K562 (cell line): ENCODE data around the gene ARHGAP4. TPM values are rescaled to one million over a fixed set of nuclear protein-coding genes. Genes with fewer than 3 reads are reported as not detected.
A peak's percentile ranks its signal among the peaks of the same experiment; 100 is the strongest.

Experiments
- ATF7 ChIP-seq: fragments of 450-650 bp; IDR thresholded peaks from 2 replicates; pipeline ENCODE4 v1.7.1; 2014; ENCODE audit warnings: mild to moderate bottlenecking, moderate library complexity
- BCL6 ChIP-seq: fragments of 250-450 bp; sonication (Bioruptor Pico); IDR thresholded peaks from 2 replicates; pipeline ENCODE4 v1.4.0; 2020
- CBFA2T3 ChIP-seq: fragments of 450-650 bp; IDR thresholded peaks from 2 replicates; pipeline ENCODE4 v1.6.1; 2017
- CTBP1 ChIP-seq: fragments of 450-650 bp; IDR thresholded peaks from 2 replicates; pipeline ENCODE4 v1.6.1; 2016; ENCODE audit warnings: borderline replicate concordance
- DMBX1 ChIP-seq: fragments of 250-450 bp; sonication (Bioruptor Pico); IDR thresholded peaks from 2 replicates; pipeline ENCODE4 v1.8.0; 2022; ENCODE audit warnings: inconsistent platforms, mild to moderate bottlenecking, moderate library complexity, borderline replicate concordance
- GABPB1 ChIP-seq: sonication (generic); formaldehyde crosslinking; IDR thresholded peaks from 2 replicates; pipeline ENCODE4 v1.8.0; 2022; ENCODE audit warnings: mild to moderate bottlenecking, missing genetic modification reagents
- HSF4 ChIP-seq: fragments of 250-450 bp; sonication (Bioruptor Pico); IDR thresholded peaks from 2 replicates; pipeline ENCODE4 v2.1.2; 2022; ENCODE audit warnings: mild to moderate bottlenecking, moderate library complexity, borderline replicate concordance
- IFI16 ChIP-seq: fragments of 250-450 bp; sonication (Bioruptor Pico); IDR thresholded peaks from 2 replicates; pipeline ENCODE4 v2.1.2; 2022; ENCODE audit warnings: mild to moderate bottlenecking, inconsistent platforms
- KAT2B ChIP-seq: IDR thresholded peaks from one replicate; pipeline ENCODE4 v1.6.1; 2012; ENCODE audit warnings: low read depth, mild to moderate bottlenecking, control low read depth, inconsistent platforms, low read length, moderate library complexity
- KLF10 ChIP-seq: fragments of 250-450 bp; sonication (Bioruptor Pico); IDR thresholded peaks from 2 replicates; pipeline ENCODE4 v1.6.1; 2021; ENCODE audit warnings: matching md5 sums
- NCOA4 ChIP-seq: fragments of 450-650 bp; IDR thresholded peaks from 2 replicates; pipeline ENCODE4 v1.6.1; 2018; ENCODE audit warnings: mild to moderate bottlenecking; ENCODE audit not compliant: partially characterized antibody
- NFE2 ChIP-seq: IDR thresholded peaks from 2 replicates; pipeline ENCODE4 v1.6.1; 2014; ENCODE audit warnings: antibody characterized with exemption, low read depth
- NR1H2 ChIP-seq: sonication (generic); formaldehyde crosslinking; IDR thresholded peaks from 2 replicates; pipeline ENCODE4 v1.4.0; 2020; ENCODE audit warnings: mild to moderate bottlenecking, missing genetic modification reagents
- SREBF1 ChIP-seq: fragments of 150-350 bp; IDR thresholded peaks from 2 replicates; pipeline ENCODE4 v1.6.1; 2014; ENCODE audit warnings: antibody characterized with exemption, low read depth, low read length, borderline replicate concordance
- SREBF2 ChIP-seq: sonication (generic); formaldehyde crosslinking; IDR thresholded peaks from 2 replicates; pipeline ENCODE4 v1.4.0; 2020; ENCODE audit warnings: mild to moderate bottlenecking, missing genetic modification reagents
- TGIF2 ChIP-seq: sonication (generic); formaldehyde crosslinking; IDR thresholded peaks from 2 replicates; pipeline ENCODE4 v1.8.1; 2022; ENCODE audit warnings: mild to moderate bottlenecking, missing genetic modification reagents, moderate library complexity
- ZNF785 ChIP-seq: fragments of 250-450 bp; sonication (Bioruptor Pico); IDR thresholded peaks from 2 replicates; pipeline ENCODE4 v1.4.0; 2020; ENCODE audit warnings: mild to moderate bottlenecking
- polyA plus RNA-seq, 8 experiments: library from polyadenylated mRNA; depleted of rRNA in 4 of 8; stranded (reverse) in 5 of 8; unstranded in 3 of 8; fragments of >200 nt; fragmentation: Nextera tagmentation in 2 of 8; fragmentation: Illumina TruSeq in 1 of 8; extraction: Ambion mirVana in 2 of 8; extraction: Trizol in 1 of 8; gene quantifications; 2 replicates each; pipeline versions ENCODE4 v1.2.1 to v1.2.3, GENCODE V29; 2011 to 2014; ENCODE audit warnings: inconsistent platforms in 1 of 8, missing spikeins in 1 of 8
- total RNA-seq, 7 experiments: library from RNA; depleted of rRNA in 6 of 7; stranded (reverse); fragments of >200 nt in 6 of 7; fragmentation: Illumina TruSeq in 2 of 7; extraction: Trizol in 2 of 7; gene quantifications; 2 replicates each; pipeline versions ENCODE4 v1.2.1 to v1.2.3, GENCODE V29; 2011 to 2021; ENCODE audit warnings: low replicate concordance in 1 of 7
- TF ChIP-seq, protein P1 (sequence below): fragments of 200-800 bp; sonication (Bioruptor generic); IDR thresholded peaks from 2 replicates; pipeline ENCODE4 v1.6.1; 2017; ENCODE audit warnings: missing genetic modification characterization, missing compliant biosample characterization
- TF ChIP-seq, protein P2 (sequence below), 3 experiments: fragments of 200-800 bp in 1 of 3; fragments of 250-450 bp in 1 of 3; fragments of 450-650 bp in 1 of 3; sonication (Bioruptor Pico) in 1 of 3; sonication (Bioruptor generic) in 1 of 3; formaldehyde crosslinking in 1 of 3; IDR thresholded peaks; 2 replicates each; pipeline versions ENCODE4 v1.6.1 to v1.8.0; 2016 to 2022; ENCODE audit warnings: mild to moderate bottlenecking in 2 of 3, missing genetic modification characterization in 2 of 3, missing compliant biosample characterization in 1 of 3, moderate library complexity in 1 of 3

The ARHGAP4 gene
- total and polyA plus RNA-seq, 9 of the 15 experiments (the other 6 are each of a cell fraction or from before 2014, with no cell fraction given) = 0.30 to 81.8 (median 13.5) TPM

DNA sequence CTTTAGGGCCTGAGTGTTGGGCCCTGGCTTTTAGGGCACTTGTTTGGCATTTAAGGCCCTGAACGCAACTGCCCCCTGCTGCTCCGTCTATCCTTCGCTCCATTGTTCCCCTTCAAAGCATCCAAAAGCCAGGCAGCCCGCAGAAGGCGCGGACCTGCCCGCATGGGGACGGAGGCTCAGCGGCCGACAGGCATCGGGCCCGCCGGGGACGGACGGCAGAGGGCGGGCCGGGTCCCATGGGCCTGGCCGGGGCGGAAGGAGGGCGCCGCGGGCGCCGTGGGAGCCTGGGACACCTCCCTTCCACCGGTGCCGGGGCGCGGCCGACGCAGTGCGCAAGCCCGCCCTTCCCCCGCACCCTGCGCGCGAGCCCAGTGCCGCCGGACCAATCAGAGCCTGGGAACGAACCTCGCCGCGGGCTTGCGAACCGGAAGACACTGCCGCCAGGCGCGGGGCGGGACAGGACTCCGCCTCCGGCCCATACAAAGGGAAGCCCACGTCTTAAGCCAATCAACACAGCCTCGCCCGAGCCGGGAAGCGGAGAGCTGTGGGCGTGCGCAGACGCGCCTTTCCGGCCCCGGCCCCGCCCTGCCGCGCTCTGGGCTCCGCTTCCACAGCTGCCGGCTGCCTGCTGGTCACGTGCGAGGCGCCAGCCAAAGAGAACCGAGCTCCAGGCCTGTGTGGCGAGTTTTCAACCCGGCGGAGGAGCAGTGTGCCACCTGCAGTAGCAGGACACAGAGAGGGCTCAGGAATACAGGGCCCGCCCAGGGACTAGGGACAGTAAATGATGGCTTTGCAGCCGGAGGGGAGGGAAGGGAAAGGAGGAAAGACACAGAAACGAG is 2.1 kb upstream of the ARHGAP4 start (continued):
- TF ChIP-seq GABPB1 = peak; percentile 87; the same call in 1 of the 2 replicates
- no peak for TF ChIP-seq KLF10
- no peak for TF ChIP-seq SREBF1
- TF ChIP-seq CBFA2T3 = no peak
- TF ChIP-seq NR1H2 = no peak
- TF ChIP-seq DMBX1 (CRISPR knock-in tag) = no peak
- TF ChIP-seq SREBF2 = no peak
- no peak for TF ChIP-seq IFI16 (CRISPR knock-in tag)
- TF ChIP-seq, protein P1, sequence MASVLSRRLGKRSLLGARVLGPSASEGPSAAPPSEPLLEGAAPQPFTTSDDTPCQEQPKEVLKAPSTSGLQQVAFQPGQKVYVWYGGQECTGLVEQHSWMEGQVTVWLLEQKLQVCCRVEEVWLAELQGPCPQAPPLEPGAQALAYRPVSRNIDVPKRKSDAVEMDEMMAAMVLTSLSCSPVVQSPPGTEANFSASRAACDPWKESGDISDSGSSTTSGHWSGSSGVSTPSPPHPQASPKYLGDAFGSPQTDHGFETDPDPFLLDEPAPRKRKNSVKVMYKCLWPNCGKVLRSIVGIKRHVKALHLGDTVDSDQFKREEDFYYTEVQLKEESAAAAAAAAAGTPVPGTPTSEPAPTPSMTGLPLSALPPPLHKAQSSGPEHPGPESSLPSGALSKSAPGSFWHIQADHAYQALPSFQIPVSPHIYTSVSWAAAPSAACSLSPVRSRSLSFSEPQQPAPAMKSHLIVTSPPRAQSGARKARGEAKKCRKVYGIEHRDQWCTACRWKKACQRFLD = no peak
- no peak for TF ChIP-seq NFE2
- no peak for TF ChIP-seq TGIF2 (CRISPR knock-in tag)
- no peak for TF ChIP-seq NCOA4
- TF ChIP-seq ATF7 = peak; percentile 81
- no peak for TF ChIP-seq KAT2B
- TF ChIP-seq ZNF785 (CRISPR knock-in tag) = no peak
- peak; percentile 93 for TF ChIP-seq CTBP1
- TF ChIP-seq BCL6 (CRISPR knock-in tag) = no peak
- TF ChIP-seq, protein P2, sequence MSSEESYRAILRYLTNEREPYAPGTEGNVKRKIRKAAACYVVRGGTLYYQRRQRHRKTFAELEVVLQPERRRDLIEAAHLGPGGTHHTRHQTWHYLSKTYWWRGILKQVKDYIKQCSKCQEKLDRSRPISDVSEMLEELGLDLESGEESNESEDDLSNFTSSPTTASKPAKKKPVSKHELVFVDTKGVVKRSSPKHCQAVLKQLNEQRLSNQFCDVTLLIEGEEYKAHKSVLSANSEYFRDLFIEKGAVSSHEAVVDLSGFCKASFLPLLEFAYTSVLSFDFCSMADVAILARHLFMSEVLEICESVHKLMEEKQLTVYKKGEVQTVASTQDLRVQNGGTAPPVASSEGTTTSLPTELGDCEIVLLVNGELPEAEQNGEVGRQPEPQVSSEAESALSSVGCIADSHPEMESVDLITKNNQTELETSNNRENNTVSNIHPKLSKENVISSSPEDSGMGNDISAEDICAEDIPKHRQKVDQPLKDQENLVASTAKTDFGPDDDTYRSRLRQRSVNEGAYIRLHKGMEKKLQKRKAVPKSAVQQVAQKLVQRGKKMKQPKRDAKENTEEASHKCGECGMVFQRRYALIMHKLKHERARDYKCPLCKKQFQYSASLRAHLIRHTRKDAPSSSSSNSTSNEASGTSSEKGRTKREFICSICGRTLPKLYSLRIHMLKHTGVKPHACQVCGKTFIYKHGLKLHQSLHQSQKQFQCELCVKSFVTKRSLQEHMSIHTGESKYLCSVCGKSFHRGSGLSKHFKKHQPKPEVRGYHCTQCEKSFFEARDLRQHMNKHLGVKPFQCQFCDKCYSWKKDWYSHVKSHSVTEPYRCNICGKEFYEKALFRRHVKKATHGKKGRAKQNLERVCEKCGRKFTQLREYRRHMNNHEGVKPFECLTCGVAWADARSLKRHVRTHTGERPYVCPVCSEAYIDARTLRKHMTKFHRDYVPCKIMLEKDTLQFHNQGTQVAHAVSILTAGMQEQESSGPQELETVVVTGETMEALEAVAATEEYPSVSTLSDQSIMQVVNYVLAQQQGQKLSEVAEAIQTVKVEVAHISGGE (CRISPR knock-in tag; IDR thresholded peaks at IDR 0.05) = peak in 1 of 3 experiments; percentile 73; a peak in 1 of 6 replicates
- no peak for TF ChIP-seq HSF4 (CRISPR knock-in tag)
